NCI-H748 treated with DMSO at 0.1 percent for 48 hours (cell line): ENCODE results near the gene CAPSL.
"Not testable (repeated sequence)": the region's sequence is repeated elsewhere in the genome, so short reads cannot be mapped to it uniquely, and the experiment has no call there.

ENCODE experiments used
- DNase-seq: peaks from one replicate; lab custom pipeline; 2025; lab: John Stamatoyannopoulos, UW

The CAPSL gene

GRCh38 chr5:35908228-35908627, 30.2 kb downstream of the CAPSL start:
- DNase-seq: no peak

- DNase-seq: no peak
These were observed 33.8 kb downstream of the CAPSL start for GRCh38 chr5:35904443-35905132.

GRCh38 chr5:35903631-35904203, 34.7 kb downstream of the CAPSL start:
- no peak for DNase-seq

GRCh38 chr5:35902046-35902672, 36.3 kb downstream of the CAPSL start:
- no peak for DNase-seq

GRCh38 chr5:35900972-35901695, 37.3 kb downstream of the CAPSL start:
- no peak for DNase-seq

- no peak for DNase-seq
These were observed 38.6 kb downstream of the CAPSL start for GRCh38 chr5:35899800-35900199.

- no peak for DNase-seq
These were observed 39.3 kb downstream of the CAPSL start for GRCh38 chr5:35898952-35899660.

GRCh38 chr5:35894131-35894530, 44.3 kb downstream of the CAPSL start:
- DNase-seq: no peak

GRCh38 chr5:35892799-35893198, 45.6 kb downstream of the CAPSL start:
- DNase-seq: not testable (repeated sequence)

GRCh38 chr5:35890021-35891020, 48.1 kb downstream of the CAPSL start:
- peak; percentile 67 for DNase-seq

- DNase-seq: no peak
These were observed 50.9 kb downstream of the CAPSL start for GRCh38 chr5:35887321-35888100.

GRCh38 chr5:35886381-35886780, 52.0 kb downstream of the CAPSL start:
- no peak for DNase-seq

GRCh38 chr5:35884773-35885172, 53.6 kb downstream of the CAPSL start:
- no peak for DNase-seq

GRCh38 chr5:35884191-35884769, 54.1 kb downstream of the CAPSL start:
- no peak for DNase-seq

- DNase-seq: no peak
These were observed 56.7 kb downstream of the CAPSL start for GRCh38 chr5:35881758-35882157.

GRCh38 chr5:35880156-35880555, 58.3 kb downstream of the CAPSL start:
- DNase-seq: no peak

GRCh38 chr5:35879649-35880048, 58.8 kb downstream of the CAPSL start:
- DNase-seq: no peak

GRCh38 chr5:35879096-35879495, 59.3 kb downstream of the CAPSL start:
- no peak for DNase-seq

GRCh38 chr5:35878079-35878478, 60.3 kb downstream of the CAPSL start:
- no peak for DNase-seq

- no peak for DNase-seq
These were observed 60.8 kb downstream of the CAPSL start for GRCh38 chr5:35877655-35878054.
